GM23248 (cell line): ENCODE data around the gene ITPRID2.

Source experiments
- EZH2 ChIP-seq: fragments of 200-600 bp; sonication (generic); IDR thresholded peaks from 2 replicates; pipeline ENCODE4 v1.6.1; 2018; ENCODE audit warnings: antibody characterized with exemption, mild to moderate bottlenecking; ENCODE audit not compliant: insufficient read depth, poor library complexity, severe bottlenecking
- EZH2phosphoT487 ChIP-seq: fragments of 200-600 bp; sonication (generic); IDR thresholded peaks from 2 replicates; pipeline ENCODE4 v1.6.1; 2018; ENCODE audit warnings: antibody characterized with exemption, moderate library complexity, mild to moderate bottlenecking, low read depth; ENCODE audit not compliant: insufficient read depth

GRCh38 chr2:181849601-181850000 is 41.9 kb upstream of the ITPRID2 start:
- no peak for TF ChIP-seq EZH2phosphoT487
- TF ChIP-seq EZH2, result no peak
